Heart left ventricle (tissue), 16 donors: Measurements from ENCODE around the gene CMIP. TPM values are rescaled to one million over a fixed set of nuclear protein-coding genes. Genes with fewer than 3 reads are reported as not detected.

Source experiments
- ATAC-seq, 4 donors: fragments of 200-7000 bp; cut with Tn5 transposase; one replicate each; pipeline ENCODE4 v1.9.1; 2020 to 2022; ENCODE audit warnings: moderate library complexity in 4 of 4, mild to moderate bottlenecking in 3 of 4, moderate number of reproducible peaks in 1 of 4
- DNase-seq, 5 donors: peaks; one replicate each; pipeline ENCODE4 v3.0.0-alpha.2; 2020
- H3K27ac ChIP-seq, 12 donors: fragments of 200-600 bp; sonication (generic) in 4 of 12; one replicate each; pipeline versions ENCODE4 v1.5.0 to v1.8.0; 2016 to 2022; ENCODE audit warnings: mild to moderate bottlenecking in 2 of 12
- H3K27me3 ChIP-seq, 9 donors: fragments of 200-600 bp; sonication (generic) in 2 of 9; one replicate each; pipeline versions ENCODE4 v1.5.1 to v1.8.0; 2016 to 2022; ENCODE audit warnings: mild to moderate bottlenecking in 3 of 9
- H3K36me3 ChIP-seq, 9 donors: fragments of 200-600 bp; sonication (generic) in 2 of 9; one replicate each; pipeline versions ENCODE4 v1.5.0 to v1.8.0; 2018 to 2022; ENCODE audit warnings: mild to moderate bottlenecking in 2 of 9
- H3K4me1 ChIP-seq, 12 donors: fragments of 200-600 bp; sonication (generic) in 4 of 12; one replicate each; pipeline versions ENCODE4 v1.5.0 to v1.8.0; 2016 to 2022; ENCODE audit warnings: mild to moderate bottlenecking in 3 of 12
- H3K4me3 ChIP-seq, 12 donors: fragments of 200-600 bp; sonication (generic) in 4 of 12; one replicate each; pipeline versions ENCODE4 v1.5.0 to v1.8.0; 2017 to 2022; ENCODE audit warnings: mild to moderate bottlenecking in 9 of 12, moderate library complexity in 4 of 12
- H3K9me3 ChIP-seq, 12 donors: fragments of 200-600 bp; sonication (generic) in 4 of 12; one replicate each; pipeline versions ENCODE4 v1.5.0 to v1.8.0; 2016 to 2022; ENCODE audit warnings: mild to moderate bottlenecking in 1 of 12
- CTCF ChIP-seq, 12 donors: fragments of 200-600 bp; sonication (generic) in 4 of 12; IDR thresholded peaks; one replicate each; pipeline versions ENCODE4 v1.5.0 to v1.8.0; 2018 to 2022; ENCODE audit warnings: antibody characterized with exemption in 12 of 12, mild to moderate bottlenecking in 5 of 12
- POLR2A ChIP-seq, 2 donors: fragments of 450-650 bp; IDR thresholded peaks; one replicate each; pipeline ENCODE4 v1.6.1; 2017; ENCODE audit warnings: antibody characterized with exemption in 2 of 2, mild to moderate bottlenecking in 2 of 2, moderate library complexity in 2 of 2
- WGBS, 4 donors: extraction: QIAGEN DNeasy Blood & Tissue Kit in 2 of 4; methylation state at CpG; one replicate each; pipeline versions ENCODE4 v1.1.5 to v1.1.7; 2013 to 2018; 5-methylcytosine and 5-hydroxymethylcytosine counted together
- intact Hi-C, 10 donors: fragments of 100-400 bp; cut with DNase I; formaldehyde crosslinking; loops; one replicate each; pipeline versions ENCODE4 v1.11.1 to v1.14.2; 2022
- polyA plus RNA-seq, 2 donors: library from polyadenylated mRNA; stranded (reverse); fragments of 200-250 nt; gene quantifications; one replicate each; pipeline ENCODE4 v1.2.3, GENCODE V29; 2013
- total RNA-seq, 9 donors: library from RNA; depleted of rRNA in 2 of 9; stranded (reverse); fragments of >200 nt in 2 of 9; fragmentation: NEBNext Ultra II Directional in 3 of 9; extraction: Animal tissue kit (Norgen Biotek cat#: 25700) in 3 of 9; gene quantifications; one replicate each; pipeline versions ENCODE4 v1.1.0 to v1.2.4, GENCODE V29; 2016 to 2023
- donor health status: ischemic (EF 13 %, LVEDD 7.1; RV severe dilation, severe dysfunction).
- donor health status: healthy with polysubstance abuse.
- donor health status: DM: no; HTN: yes; CAD: no.
- donor health status: DM: no; HTN: no; CAD: no.
- donor health status: ischemic (EF 25% LVEDD 6.9; RV normal size, moderate dysfunction).
- donor health status: ischemic (EF 25% LVEDD 5.7; RV mildly dilated, moderate dysfunction).
- donor health status: healthy.
- donor health status: DM: yes; HTN: yes; CAD: no.
- donor health status: ischemic (EF 35%, LVEDD 5.7; RV mildly dilated, moderate dysfunction).
- donor health status: nonischemic (EF 11% LVEDD 7.7; RV severe dilation, severe dysfunction).
- donor health status: DM: yes; HTN: yes; CAD: no.
- donor health status: PGD.
- donor health status: ischemic (EF 29% LVEDD 5.4; RV normal size, mild dysfunction).
- donor health status: nonischemic (EF 23%, LVEDD 6.1; RV moderate dilation, normal function).

CMIP gene
- total and polyA plus RNA-seq, 11 donors: 4.1 to 48.8 (median 10.6) TPM

GRCh38 chr16:81710596-81710995 lies 266.0 kb downstream of the CMIP start:
- WGBS, 4 donors: 83 to 88% (median 85%) methylated on average over 12 of the region's 12 CpGs
- H3K27ac ChIP-seq: no peak overlapping the region
- TF ChIP-seq POLR2A (IDR thresholded peaks at IDR 0.05) (no peak), CTCF (IDR thresholded peaks at IDR 0.05) (no peak)

GRCh38 chr16:81711657-81712319 lies 267.2 kb downstream of the CMIP start:
- peaks cover 0 to 34% (median 10%) of the 10 kb centered on the region in 9 donors for H3K36me3 ChIP-seq
- WGBS, 4 donors: 67 to 72% (median 68%) methylated on average over 21 of the region's 21 CpGs
- H3K9me3 ChIP-seq: no peaks in the 10 kb centered on the region
- H3K4me3 ChIP-seq: no peak overlapping the region
- TF ChIP-seq CTCF (IDR thresholded peaks at IDR 0.05) (no peak), POLR2A (IDR thresholded peaks at IDR 0.05) (no peak)
- no peaks in the 10 kb centered on the region for H3K27me3 ChIP-seq
- H3K27ac ChIP-seq: peak overlapping the region in 1 of 12 donors; percentile 7
- H3K4me1 ChIP-seq: peaks cover 0 to 10% (median 0%) of the 10 kb centered on the region in 12 donors
- DNase-seq (no peak), ATAC-seq (peak in 2 of 4 donors; percentile 18 to 57)
- intact Hi-C loops: loop anchor here in 1 of 10 donors (10.0 kb wide), 1 partner anchor 217 kb away; no protein-coding TSS in a partner anchor

More at GRCh38 chr16:81710596-81710995, 266.0 kb downstream of the CMIP start:
- Histone ChIP-seq H3K9me3 (no peaks in the 10 kb centered on the region), H3K4me3 (no peak overlapping the region), H3K36me3 (peaks cover 0 to 46% (median 21%) of the 10 kb centered on the region in 9 donors), H3K4me1 (peaks cover 0 to 7% (median 0%) of the 10 kb centered on the region in 12 donors), H3K27me3 (no peaks in the 10 kb centered on the region)
- ATAC-seq: no peak
- intact Hi-C loops: loop anchor here in 1 of 10 donors (10.0 kb wide), 1 partner anchor 216 kb away; no protein-coding TSS in a partner anchor
- peak in 1 of 5 donors; percentile 18 for DNase-seq

- no peak overlapping the region for H3K4me3 ChIP-seq
- H3K27ac ChIP-seq: no peak overlapping the region
- peaks cover 0 to 16% (median 0%) of the 10 kb centered on the region in 12 donors for H3K4me1 ChIP-seq
- ATAC-seq (peak in 1 of 4 donors; percentile 14), DNase-seq (no peak)
- intact Hi-C loops: loop anchor here in 1 of 10 donors (10.0 kb wide), 1 partner anchor 218 kb away; no protein-coding TSS in a partner anchor
- H3K9me3 ChIP-seq: no peaks in the 10 kb centered on the region
- H3K36me3 ChIP-seq: peaks cover 0 to 25% (median 2%) of the 10 kb centered on the region in 9 donors
- H3K27me3 ChIP-seq: no peaks in the 10 kb centered on the region
- TF ChIP-seq POLR2A (IDR thresholded peaks at IDR 0.05): no peak
- TF ChIP-seq CTCF (IDR thresholded peaks at IDR 0.05): no peak
- WGBS, 4 donors: 76 to 88% (median 78%) methylated on average over 7 of the region's 7 CpGs
These were observed 268.1 kb downstream of the CMIP start for GRCh38 chr16:81712681-81713080.

- Histone ChIP-seq H3K36me3 (peaks cover 0 to 19% (median 2%) of the 10 kb centered on the region in 9 donors), H3K4me3 (no peak overlapping the region), H3K4me1 (peaks cover 0 to 22% (median 0%) of the 10 kb centered on the region in 12 donors), H3K9me3 (no peaks in the 10 kb centered on the region), H3K27ac (no peak overlapping the region), H3K27me3 (no peaks in the 10 kb centered on the region)
- TF ChIP-seq POLR2A (IDR thresholded peaks at IDR 0.05): no peak
- no peak for TF ChIP-seq CTCF (IDR thresholded peaks at IDR 0.05)
- intact Hi-C loops: loop anchor here in 1 of 10 donors (10.0 kb wide), 1 partner anchor 219 kb away; no protein-coding TSS in a partner anchor
- DNase-seq (no peak), ATAC-seq (no peak)
- WGBS, 4 donors: 84 to 89% (median 86%) methylated on average over 14 to 16 of the region's 16 CpGs
These were observed 268.7 kb downstream of the CMIP start for GRCh38 chr16:81713295-81713772.
